Keratinocyte (primary cell): Measurements from ENCODE around the gene CACHD1.

Experiments
- CTCF ChIP-seq, 3 experiments: IDR thresholded peaks in 1 of 3; conservative IDR thresholded peaks in 1 of 3; optimal IDR thresholded peaks in 1 of 3; 2 replicates in 2 of 3; 3 replicates in 1 of 3; pipeline versions ENCODE3 to v1.5.1; 2011; ENCODE audit warnings: low read length in 3 of 3, mild to moderate bottlenecking in 3 of 3, moderate library complexity in 2 of 3, control low read depth in 1 of 3, inconsistent platforms in 1 of 3; ENCODE audit not compliant: insufficient read depth in 2 of 3; ENCODE audit errors: extremely low read depth in 1 of 3
- EZH2 ChIP-seq: IDR thresholded peaks from one replicate; pipeline ENCODE4 v1.6.1; 2012; ENCODE audit warnings: inconsistent platforms, mild to moderate bottlenecking, low read length, moderate library complexity

GRCh38 chr1:64678366-64678765, 208.4 kb downstream of the CACHD1 start:
- no peak for TF ChIP-seq CTCF (optimal IDR thresholded peaks at IDR 0.05 in 1 of 3, IDR thresholded peaks at IDR 0.05 in 1 of 3, conservative IDR thresholded peaks at IDR 0.05 in 1 of 3; ENCODE audit: extremely low read depth in 1 of 3, insufficient read depth in 2 of 3, low read length in 3 of 3)
- TF ChIP-seq EZH2 = no peak
